A549 treated with AZD9567 at 1 μM for 4 hours (cell line): ENCODE results near the gene RIN1. TPM values are rescaled to one million over a fixed set of nuclear protein-coding genes. Genes with fewer than 3 reads are reported as not detected.

Experiments
- total RNA-seq: library from RNA; stranded (reverse); fragments of 200-300 nt; extraction: Qiagen RNA extraction; gene quantifications from 5 replicates; pipeline ENCODE4 v1.2.3, GENCODE V29; 2022; ENCODE audit not compliant: insufficient read depth

Gene RIN1, protein sequence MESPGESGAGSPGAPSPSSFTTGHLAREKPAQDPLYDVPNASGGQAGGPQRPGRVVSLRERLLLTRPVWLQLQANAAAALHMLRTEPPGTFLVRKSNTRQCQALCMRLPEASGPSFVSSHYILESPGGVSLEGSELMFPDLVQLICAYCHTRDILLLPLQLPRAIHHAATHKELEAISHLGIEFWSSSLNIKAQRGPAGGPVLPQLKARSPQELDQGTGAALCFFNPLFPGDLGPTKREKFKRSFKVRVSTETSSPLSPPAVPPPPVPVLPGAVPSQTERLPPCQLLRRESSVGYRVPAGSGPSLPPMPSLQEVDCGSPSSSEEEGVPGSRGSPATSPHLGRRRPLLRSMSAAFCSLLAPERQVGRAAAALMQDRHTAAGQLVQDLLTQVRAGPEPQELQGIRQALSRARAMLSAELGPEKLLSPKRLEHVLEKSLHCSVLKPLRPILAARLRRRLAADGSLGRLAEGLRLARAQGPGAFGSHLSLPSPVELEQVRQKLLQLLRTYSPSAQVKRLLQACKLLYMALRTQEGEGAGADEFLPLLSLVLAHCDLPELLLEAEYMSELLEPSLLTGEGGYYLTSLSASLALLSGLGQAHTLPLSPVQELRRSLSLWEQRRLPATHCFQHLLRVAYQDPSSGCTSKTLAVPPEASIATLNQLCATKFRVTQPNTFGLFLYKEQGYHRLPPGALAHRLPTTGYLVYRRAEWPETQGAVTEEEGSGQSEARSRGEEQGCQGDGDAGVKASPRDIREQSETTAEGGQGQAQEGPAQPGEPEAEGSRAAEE
- total RNA-seq: 22.4 to 36.2 TPM (median 33.7 TPM) in 5 replicates

DNA sequence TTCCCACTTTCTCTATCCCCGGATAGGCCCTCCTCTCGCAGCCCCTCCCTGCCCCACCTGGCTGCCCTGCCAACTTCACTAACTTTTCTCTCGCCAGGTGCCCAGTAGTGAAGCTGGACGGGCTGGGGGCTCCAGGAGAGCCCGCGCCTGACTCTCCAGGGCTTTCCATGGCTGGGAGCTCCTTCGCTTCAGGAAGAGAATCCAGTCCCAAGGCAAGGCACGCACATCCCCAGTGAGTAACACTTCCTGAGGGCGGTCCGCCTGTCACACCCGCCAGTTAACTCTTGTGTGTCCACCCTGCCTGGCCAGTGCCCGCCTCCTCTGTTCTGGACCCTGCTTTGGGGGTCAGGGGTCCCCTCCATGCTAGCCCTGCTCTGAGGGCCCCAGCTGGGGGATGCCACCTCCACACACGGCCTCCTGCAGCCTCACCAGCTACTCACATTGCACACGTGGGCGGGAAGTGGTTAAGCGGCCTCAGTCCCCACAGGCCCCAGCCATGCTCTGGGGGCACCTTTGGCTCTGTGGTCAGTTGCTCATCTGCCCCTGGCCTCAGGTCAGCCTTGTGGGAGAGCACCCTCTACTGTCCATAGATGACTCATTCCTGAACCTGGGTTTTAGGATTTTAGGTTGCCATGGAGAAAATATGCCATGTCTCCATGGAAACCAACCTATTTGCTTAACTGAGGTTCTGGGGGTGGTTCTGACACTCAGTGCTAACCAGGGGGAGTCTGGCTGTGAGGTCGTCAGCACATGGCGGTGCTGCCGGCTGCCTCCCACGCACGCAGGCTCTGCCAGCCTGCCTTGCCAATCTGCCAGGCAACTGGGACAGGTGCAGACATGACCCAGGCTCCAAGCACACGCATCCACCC, at the start of gene RIN1:
TSS of gene RIN1 (minus strand) at position 201 of the 869 bp plus-strand sequence. CDS start at position 169, 32 bp downstream.

DNA sequence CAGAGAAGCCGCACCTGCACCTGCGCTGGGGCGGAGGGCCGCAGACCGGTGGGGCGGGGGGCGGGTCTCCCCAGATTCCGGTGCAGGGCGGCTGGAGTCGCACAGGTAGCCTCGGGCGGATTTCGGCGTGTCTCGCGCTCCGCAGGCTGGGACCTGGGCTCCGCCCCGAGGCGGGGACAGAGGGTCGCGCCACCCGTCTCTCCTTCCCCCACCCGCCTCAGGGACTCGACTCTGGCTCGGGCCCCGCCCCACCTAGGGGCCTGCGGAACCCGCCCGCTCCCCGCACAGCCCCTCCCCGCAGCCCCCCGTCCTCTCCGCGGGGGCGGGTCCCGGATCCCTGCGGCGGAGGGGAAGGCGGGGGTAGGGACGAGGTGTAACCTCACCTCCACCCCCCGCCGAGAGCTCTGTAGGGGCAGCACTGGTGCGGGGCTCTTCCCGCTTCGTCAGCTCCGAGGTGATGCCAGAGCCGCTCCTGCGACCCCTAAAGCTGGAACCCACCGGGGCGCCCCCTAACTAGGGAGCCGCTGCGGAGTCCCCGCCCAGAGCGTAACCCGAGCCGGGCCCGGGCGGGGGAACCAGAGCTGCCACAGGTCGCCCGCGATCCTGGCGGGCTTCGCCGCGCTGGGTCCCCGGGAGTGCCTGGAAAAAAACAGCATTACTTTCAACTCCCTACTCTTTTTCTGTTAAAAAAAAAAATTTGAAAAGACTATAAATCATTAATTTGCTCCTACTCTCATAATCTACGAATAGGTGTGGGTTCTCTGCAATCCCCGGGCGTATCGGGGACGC, 35.6 kb upstream of the RIN1 start, which contains the start of gene SLC29A2:
TSS of gene SLC29A2 (minus strand) at position 134 of the 789 bp plus-strand sequence. CDS start 169 bp downstream, outside the sequence.

DNA sequence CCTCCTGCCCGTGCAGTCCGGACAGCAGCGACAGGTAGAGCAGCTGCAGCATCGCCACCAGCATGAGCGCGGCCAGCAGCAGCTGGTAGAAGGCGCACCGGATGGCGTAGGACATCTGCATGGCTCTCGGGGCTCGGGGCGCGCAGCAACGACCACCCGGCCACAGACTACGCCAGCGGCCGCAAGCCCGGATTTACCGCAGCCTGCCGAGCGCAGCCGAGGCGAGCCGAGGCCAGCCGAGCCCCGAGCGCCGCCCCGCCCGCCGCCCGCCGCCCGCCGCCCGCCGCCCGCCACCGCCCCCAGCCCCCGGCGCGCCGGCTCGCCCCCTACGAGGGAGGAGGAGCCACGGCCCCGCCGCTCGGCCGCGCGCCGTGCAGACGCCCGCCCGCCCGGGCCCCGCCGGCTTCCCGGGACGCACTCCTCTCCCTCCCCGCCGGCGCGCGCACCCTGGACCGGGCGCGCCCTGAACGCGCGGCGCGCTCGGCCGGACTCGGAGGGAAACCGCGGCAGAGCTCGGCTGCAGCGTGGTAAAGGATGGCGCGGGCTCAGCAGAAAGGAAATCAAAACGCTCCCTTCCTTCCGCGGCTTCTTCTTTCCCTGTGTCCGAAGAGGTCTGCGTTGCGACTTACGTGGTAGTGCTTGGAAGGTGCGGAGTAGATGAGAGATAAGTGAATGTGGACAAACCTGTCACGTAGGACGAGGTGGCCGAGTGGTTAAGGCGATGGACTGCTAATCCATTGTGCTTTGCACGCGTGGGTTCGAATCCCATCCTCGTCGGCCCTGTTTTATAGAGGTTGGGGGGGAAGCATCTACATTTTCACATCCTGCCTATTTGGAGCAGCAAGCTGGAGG, 11.4 kb upstream of the RIN1 start, which contains the start of gene B4GAT1:
TSS of gene B4GAT1 (minus strand) at position 205 of the 852 bp plus-strand sequence. CDS start at position 121, 84 bp downstream.

DNA sequence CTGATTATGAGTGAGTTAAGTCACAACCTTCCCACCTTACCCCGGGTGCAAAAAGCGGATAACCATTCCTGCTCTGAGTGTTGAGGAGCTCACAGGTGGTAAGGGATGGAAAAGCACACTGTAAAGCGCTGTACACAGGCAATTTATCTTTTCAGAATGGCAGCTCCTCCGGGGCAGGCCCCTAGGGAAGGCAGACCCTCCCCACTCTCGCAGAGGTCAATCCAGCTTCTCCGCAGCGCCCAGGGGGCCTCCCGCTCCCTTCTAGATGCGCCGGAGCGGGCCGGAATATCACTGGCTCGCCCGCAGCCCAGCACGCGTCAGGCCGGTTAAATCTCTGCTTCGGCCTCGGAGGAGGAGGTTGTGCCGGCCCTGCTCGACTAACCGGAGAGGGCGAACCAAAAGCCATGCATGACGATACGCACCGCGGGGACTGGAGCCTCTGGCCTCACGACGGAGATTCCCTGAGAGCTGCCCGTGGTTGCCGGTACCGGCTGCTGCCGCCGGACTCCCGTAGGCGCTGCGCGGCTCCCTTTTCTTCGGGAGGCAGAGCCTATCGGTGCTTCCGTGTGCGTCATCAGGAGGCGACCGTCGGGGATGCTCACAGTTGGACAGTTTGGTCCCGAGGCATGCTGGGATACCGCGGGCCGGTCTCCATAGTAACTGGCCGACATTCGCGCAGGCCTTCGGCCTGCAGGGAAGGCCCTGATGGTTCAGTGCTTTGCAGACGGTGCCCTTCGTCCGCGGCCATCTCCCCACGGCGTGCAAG, 8.5 kb upstream of the RIN1 start, which contains the start of gene BRMS1:
TSS of gene BRMS1 (minus strand) at position 555 of the 766 bp plus-strand sequence. CDS start 2,870 bp downstream, outside the sequence.

GRCh38 chr11:66316849-66317251, 19.4 kb downstream of the RIN1 start, which contains the start of gene CD248:
Gene CD248 (minus strand): TSS chr11:66317044. CDS start chr11:66317027, 17 bp downstream.

DNA sequence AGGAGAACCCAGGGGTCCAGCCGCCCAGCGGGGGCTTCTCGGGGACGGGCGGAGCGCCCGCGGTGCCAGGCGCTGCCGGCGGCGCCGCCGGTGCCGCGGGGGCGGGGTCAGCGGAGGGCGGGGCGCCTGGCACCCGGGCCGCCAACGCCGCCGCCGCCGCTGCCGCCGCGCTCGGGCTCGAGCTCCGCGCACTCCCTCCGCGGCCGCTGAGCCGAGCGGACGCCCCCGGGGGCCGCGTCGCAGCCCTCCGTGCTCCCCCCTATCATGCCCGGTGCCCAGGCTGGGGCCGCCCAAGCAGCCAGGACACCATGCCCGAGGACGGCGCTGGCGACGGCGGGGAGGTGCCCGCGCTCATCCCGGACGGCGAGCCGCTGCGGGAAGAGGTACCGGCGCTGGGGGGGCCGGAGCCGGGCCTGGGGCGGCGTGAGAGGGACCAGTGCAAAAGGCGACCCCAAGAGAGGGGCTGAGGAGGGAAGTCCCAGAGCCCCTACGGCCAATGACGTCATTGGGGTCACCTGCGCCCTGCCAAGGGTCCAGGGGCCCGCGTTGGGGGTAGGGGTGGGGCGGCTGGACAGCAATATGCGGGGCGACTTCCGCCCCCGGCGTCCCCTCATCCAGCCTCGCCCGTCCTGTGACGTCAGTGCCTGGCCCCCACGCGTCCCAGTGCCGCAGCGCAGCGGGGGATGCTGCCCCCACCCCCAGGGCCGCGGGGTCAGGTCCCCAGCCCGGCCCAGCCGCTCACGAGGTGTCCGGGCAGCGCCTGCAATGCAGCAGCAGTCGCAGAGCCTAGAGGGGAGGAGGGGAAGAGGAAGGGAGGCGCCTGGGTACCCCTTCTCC, 44.3 kb downstream of the RIN1 start, which contains the start of gene TMEM151A:
TSS of gene TMEM151A (plus strand) at position 189 of the 837 bp plus-strand sequence. CDS start at position 309, 120 bp downstream.

DNA sequence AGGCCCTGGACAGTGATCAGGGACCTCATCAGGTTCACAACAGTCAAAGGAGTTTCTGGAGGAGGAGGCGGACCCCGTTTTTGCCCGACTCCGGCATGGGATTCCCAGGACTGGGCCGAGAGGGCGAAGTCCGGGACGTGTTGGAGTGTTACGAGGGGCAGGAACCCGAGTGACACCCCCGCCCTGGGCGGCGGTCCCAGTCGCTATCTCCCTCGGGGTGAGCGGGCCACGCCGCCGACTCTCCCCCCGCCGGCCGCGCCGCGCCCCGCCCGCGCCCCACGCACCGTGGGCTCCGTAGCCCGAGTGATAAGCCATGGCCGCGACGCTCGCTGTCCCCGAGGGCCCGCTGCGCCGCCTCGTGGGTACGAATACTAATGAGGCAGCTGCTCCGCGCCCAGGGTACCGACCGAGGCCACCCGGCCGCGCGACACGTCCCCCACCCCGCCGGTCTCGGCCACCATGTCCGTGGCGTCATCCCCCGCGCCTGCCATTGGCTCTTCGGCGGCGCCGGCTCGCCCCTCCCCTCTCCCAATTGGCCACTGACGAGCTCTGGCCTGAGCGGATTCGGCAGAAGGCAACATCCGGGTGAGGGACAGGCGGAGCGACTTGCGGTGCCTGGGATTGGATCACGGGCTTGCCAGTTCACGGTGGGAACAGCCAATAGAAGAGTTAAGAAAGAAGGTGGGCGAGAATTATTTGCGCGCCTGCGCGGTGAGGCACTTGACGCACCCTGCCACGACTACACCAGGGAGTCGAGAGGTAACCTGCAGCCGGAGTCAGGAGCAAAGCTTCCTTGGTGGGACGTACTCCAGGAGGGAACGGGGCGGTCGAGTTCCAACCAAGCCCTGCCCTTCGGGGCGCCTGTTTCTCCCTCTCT, 47.3 kb downstream of the RIN1 start, which contains the start of gene YIF1A:
TSS of gene YIF1A (minus strand) at position 473 of the 877 bp plus-strand sequence. CDS start at position 315, 158 bp downstream.

Other genes starting within 250 kb of the RIN1 start
- 40.0 to 50.4 TPM (median 45.9 TPM) in 5 replicates for gene KLC2, start 78.7 kb downstream of the RIN1 start, total RNA-seq
- gene RAB1B, start 67.8 kb downstream of the RIN1 start, total RNA-seq: 130 to 148 TPM (median 140 TPM) in 5 replicates
- gene CNIH2, start 58.3 kb downstream of the RIN1 start, total RNA-seq: 2.3 to 2.6 TPM (median 2.5 TPM) in 4 of 5 replicates, not detected in the other
- gene YIF1A, start 47.3 kb downstream of the RIN1 start, total RNA-seq: 113 to 127 TPM (median 120 TPM) in 5 replicates
- gene TMEM151A, start 44.5 kb downstream of the RIN1 start, total RNA-seq: 2.3 to 3.9 TPM (median 3.9 TPM) in 5 replicates
- gene CD248, start 19.4 kb downstream of the RIN1 start, total RNA-seq: 0.05 TPM in 1 of 5 replicates, not detected in the others
- gene BRMS1, start 8.7 kb upstream of the RIN1 start, total RNA-seq: 66.1 to 97.8 TPM (median 88.3 TPM) in 5 replicates
- 14.9 to 18.3 TPM (median 16.0 TPM) in 5 replicates for gene B4GAT1, start 11.2 kb upstream of the RIN1 start, total RNA-seq
- gene SLC29A2, start 35.3 kb upstream of the RIN1 start, total RNA-seq: 4.1 to 6.8 TPM (median 5.4 TPM) in 5 replicates
- gene NPAS4, start 84.6 kb upstream of the RIN1 start, total RNA-seq: not detected in 5 replicates
- 90.1 to 116 TPM (median 112 TPM) in 5 replicates for gene MRPL11, start 102.4 kb upstream of the RIN1 start, total RNA-seq
- gene PELI3, start 130.5 kb upstream of the RIN1 start, total RNA-seq: 4.3 to 6.1 TPM (median 5.0 TPM) in 5 replicates
- gene DPP3, start 144.0 kb upstream of the RIN1 start, total RNA-seq: 51.3 to 93.2 TPM (median 55.9 TPM) in 5 replicates
- gene BBS1, start 174.2 kb upstream of the RIN1 start, total RNA-seq: 7.5 to 11.6 TPM (median 10.1 TPM) in 5 replicates
- 10.1 to 14.3 TPM (median 13.2 TPM) in 5 replicates for gene ZDHHC24, start 209.6 kb upstream of the RIN1 start, total RNA-seq
- 0.03 TPM in 1 of 5 replicates, not detected in the others for gene ACTN3, start 210.5 kb upstream of the RIN1 start, total RNA-seq
- 32.5 to 37.8 TPM (median 34.1 TPM) in 5 replicates for gene CTSF, start 232.2 kb upstream of the RIN1 start, total RNA-seq